ENCODE measurements around the gene CRACR2B. TPM values are rescaled to one million over a fixed set of nuclear protein-coding genes. Genes with fewer than 3 reads are reported as not detected.

The CRACR2B gene
- total RNA-seq, 1 experiment from 2014 or later: 11.8 TPM

DNA sequence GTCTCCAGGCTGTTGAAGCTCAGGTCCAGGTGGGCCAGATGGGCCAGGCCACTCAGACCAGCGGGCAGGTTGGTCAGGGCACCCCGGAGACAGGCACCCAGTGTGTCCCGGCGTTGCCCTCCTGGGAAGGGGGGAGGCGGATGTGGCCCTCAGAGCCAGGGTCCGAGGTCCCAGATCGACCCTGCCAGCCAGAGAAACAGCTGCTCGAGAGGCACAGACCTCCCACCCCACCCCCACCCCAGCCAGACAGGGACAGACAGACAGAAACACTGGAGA is 24.3 kb upstream of the CRACR2B start:
- BruUV-seq (replicated peaks): no TSS peak
- Histone ChIP-seq H3K27ac (ENCODE audit: low read depth, low read length) (no peak overlapping the region; the same call in 1 of the 2 replicates), H3K4me3 (replicated peaks in 1 of 2; ENCODE audit: low read depth in 1 of 2, low read length in 2 of 2) (no peak overlapping the region; a peak in 1 of 4 replicates)

More for the DNA sequence above, 24.3 kb upstream of the CRACR2B start:
- Histone ChIP-seq H4K20me1 (ENCODE audit: insufficient read depth) (no peaks in the 10 kb centered on the region), H3K79me2 (ENCODE audit: insufficient read depth, low read length) (peaks cover 21% of the 10 kb centered on the region), H3K9me2 (ENCODE audit: insufficient read depth) (no peaks in the 10 kb centered on the region), H3K4me1 (ENCODE audit: control insufficient read depth in 1 of 2, insufficient read depth in 2 of 2, low read length in 2 of 2) (peaks cover 26 to 37% of the 10 kb centered on the region in 2 experiments), H3K9ac (ENCODE audit: low read length) (no peak overlapping the region), H3K9me3 (ENCODE audit: control insufficient read depth in 1 of 2, insufficient read depth in 1 of 2, low read depth in 1 of 2, low read length in 2 of 2) (no peaks in the 10 kb centered on the region), H3K36me3 (ENCODE audit: control insufficient read depth in 1 of 2, insufficient read depth in 2 of 2, low read length in 2 of 2) (peaks cover 0 to 9% of the 10 kb centered on the region in 2 experiments; a peak in 1 of 4 replicates), H3K27me3 (ENCODE audit: insufficient read depth, low read length) (no peaks in the 10 kb centered on the region), H3K4me2 (ENCODE audit: low read length) (no peak overlapping the region; the same call in 1 of the 2 replicates), H2AFZ (ENCODE audit: low read depth, low read length, poor library complexity, severe bottlenecking) (no peak overlapping the region)
- ATAC-seq (no peak), DNase-seq (ENCODE audit: low read depth, low spot score) (no peak)
- ChIA-PET RAD21 (ENCODE audit: low non-redundant PET in 1 of 2, low total read pairs in 2 of 2, uncharacterized antibody in 2 of 2, unreplicated experiment in 2 of 2) (no interaction called here), POLR2A (no interaction called here), CTCF (no interaction called here)
- no peak for TF ChIP-seq SP1 (IDR thresholded peaks at IDR 0.05; ENCODE audit: low read depth)
- TF ChIP-seq, protein P1, sequence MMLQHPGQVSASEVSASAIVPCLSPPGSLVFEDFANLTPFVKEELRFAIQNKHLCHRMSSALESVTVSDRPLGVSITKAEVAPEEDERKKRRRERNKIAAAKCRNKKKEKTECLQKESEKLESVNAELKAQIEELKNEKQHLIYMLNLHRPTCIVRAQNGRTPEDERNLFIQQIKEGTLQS (IDR thresholded peaks at IDR 0.05): no peak
- TF ChIP-seq, protein P2, sequence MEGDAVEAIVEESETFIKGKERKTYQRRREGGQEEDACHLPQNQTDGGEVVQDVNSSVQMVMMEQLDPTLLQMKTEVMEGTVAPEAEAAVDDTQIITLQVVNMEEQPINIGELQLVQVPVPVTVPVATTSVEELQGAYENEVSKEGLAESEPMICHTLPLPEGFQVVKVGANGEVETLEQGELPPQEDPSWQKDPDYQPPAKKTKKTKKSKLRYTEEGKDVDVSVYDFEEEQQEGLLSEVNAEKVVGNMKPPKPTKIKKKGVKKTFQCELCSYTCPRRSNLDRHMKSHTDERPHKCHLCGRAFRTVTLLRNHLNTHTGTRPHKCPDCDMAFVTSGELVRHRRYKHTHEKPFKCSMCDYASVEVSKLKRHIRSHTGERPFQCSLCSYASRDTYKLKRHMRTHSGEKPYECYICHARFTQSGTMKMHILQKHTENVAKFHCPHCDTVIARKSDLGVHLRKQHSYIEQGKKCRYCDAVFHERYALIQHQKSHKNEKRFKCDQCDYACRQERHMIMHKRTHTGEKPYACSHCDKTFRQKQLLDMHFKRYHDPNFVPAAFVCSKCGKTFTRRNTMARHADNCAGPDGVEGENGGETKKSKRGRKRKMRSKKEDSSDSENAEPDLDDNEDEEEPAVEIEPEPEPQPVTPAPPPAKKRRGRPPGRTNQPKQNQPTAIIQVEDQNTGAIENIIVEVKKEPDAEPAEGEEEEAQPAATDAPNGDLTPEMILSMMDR (IDR thresholded peaks at IDR 0.05 in 2 of 3, conservative IDR thresholded peaks at IDR 0.05 in 1 of 3; ENCODE audit: borderline replicate concordance in 1 of 3, insufficient read depth in 1 of 3, low read depth in 2 of 3, low read length in 2 of 3): no peak
- TF ChIP-seq, protein P3, sequence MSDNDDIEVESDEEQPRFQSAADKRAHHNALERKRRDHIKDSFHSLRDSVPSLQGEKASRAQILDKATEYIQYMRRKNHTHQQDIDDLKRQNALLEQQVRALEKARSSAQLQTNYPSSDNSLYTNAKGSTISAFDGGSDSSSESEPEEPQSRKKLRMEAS (IDR thresholded peaks at IDR 0.05): no peak
- no peak for TF ChIP-seq CEBPB (IDR thresholded peaks at IDR 0.05; ENCODE audit: low read depth)
- intact Hi-C loops (cut with micrococcal nuclease): no loop called here

Measured in HCT116 (cell line).